Neural progenitor cell (in vitro differentiated cells): ENCODE data around the gene OTUD5. TPM values are rescaled to one million over a fixed set of nuclear protein-coding genes. Genes with fewer than 3 reads are reported as not detected.
"Not testable (repeated sequence)": the region's sequence is repeated elsewhere in the genome, so short reads cannot be mapped to it uniquely, and the experiment has no call there.

Experiments used
- DNase-seq: peaks from one replicate; pipeline ENCODE4 v3.0.0-alpha.2; 2016; ENCODE audit warnings: low spot score
- H2AFZ ChIP-seq: fragments of 200-600 bp; sonication (generic); replicated peaks from 2 replicates; pipeline ENCODE4 v1.6.1; 2016; ENCODE audit warnings: antibody characterized with exemption
- H3F3A ChIP-seq: fragments of 200-600 bp; sonication (generic); 2 replicates; pipeline ENCODE4 v1.6.1; 2016; ENCODE audit warnings: antibody characterized with exemption, low read depth
- H3K27ac ChIP-seq: fragments of 200-600 bp; sonication (generic); 2 replicates; pipeline ENCODE4 v1.5.1; 2016; ENCODE audit warnings: mild to moderate bottlenecking
- H3K27me3 ChIP-seq: fragments of 200-600 bp; sonication (generic); 2 replicates; pipeline ENCODE4 v1.6.1; 2016; ENCODE audit warnings: mild to moderate bottlenecking, moderate library complexity
- H3K36me3 ChIP-seq: fragments of 200-600 bp; sonication (generic); 2 replicates; pipeline ENCODE4 v1.5.1; 2016
- H3K4me1 ChIP-seq: fragments of 200-600 bp; sonication (generic); 2 replicates; pipeline ENCODE4 v1.6.1; 2016; ENCODE audit warnings: mixed run types
- H3K4me2 ChIP-seq: fragments of 200-600 bp; sonication (generic); 2 replicates; pipeline ENCODE4 v1.6.1; 2016
- H3K4me3 ChIP-seq: fragments of 200-600 bp; sonication (generic); 2 replicates; pipeline ENCODE4 v1.5.1; 2016
- H3K79me2 ChIP-seq: fragments of 200-600 bp; sonication (generic); 2 replicates; pipeline ENCODE4 v1.6.1; 2016; ENCODE audit warnings: low read depth
- H3K9ac ChIP-seq: fragments of 200-600 bp; sonication (generic); 2 replicates; pipeline ENCODE4 v1.6.1; 2016
- H3K9me3 ChIP-seq: fragments of 200-600 bp; sonication (generic); 2 replicates; pipeline ENCODE4 v1.5.1; 2016; ENCODE audit warnings: low read depth
- H4K20me1 ChIP-seq: fragments of 200-600 bp; sonication (generic); 2 replicates; pipeline ENCODE4 v1.6.1; 2016; ENCODE audit warnings: low read depth
- H3K27ac Mint-ChIP-seq: 3 replicates; pipeline ENCODE4 v1.8.0; 2021; ENCODE audit warnings: mixed read lengths
- H3K27me3 Mint-ChIP-seq: 2 replicates; pipeline ENCODE4 v1.8.0; 2022; ENCODE audit warnings: low read depth, mild to moderate bottlenecking, inconsistent platforms, moderate library complexity, mixed read lengths; ENCODE audit not compliant: insufficient read depth
- H3K36me3 Mint-ChIP-seq: 3 replicates; pipeline ENCODE4 v1.8.0; 2021; ENCODE audit warnings: mixed read lengths
- H3K4me1 Mint-ChIP-seq: 3 replicates; pipeline ENCODE4 v1.8.0; 2021; ENCODE audit warnings: mixed read lengths
- H3K4me3 Mint-ChIP-seq: 3 replicates; pipeline ENCODE4 v1.8.0; 2021; ENCODE audit warnings: mild to moderate bottlenecking, moderate library complexity, mixed read lengths
- H3K9me3 Mint-ChIP-seq: 3 replicates; pipeline ENCODE4 v1.8.0; 2020; ENCODE audit warnings: mixed read lengths
- CTCF ChIP-seq: fragments of 200-600 bp; sonication (generic); IDR thresholded peaks from 2 replicates; pipeline ENCODE4 v1.5.1; 2017; ENCODE audit warnings: antibody characterized with exemption, mild to moderate bottlenecking
- EZH2 ChIP-seq: fragments of 200-600 bp; sonication (generic); IDR thresholded peaks from 2 replicates; pipeline ENCODE4 v1.6.1; 2017; ENCODE audit warnings: antibody characterized with exemption, mild to moderate bottlenecking, moderate library complexity
- EZH2phosphoT487 ChIP-seq: fragments of 200-600 bp; sonication (generic); IDR thresholded peaks from 2 replicates; pipeline ENCODE4 v1.6.1; 2017; ENCODE audit warnings: antibody characterized with exemption
- total RNA-seq: library from RNA; depleted of rRNA; stranded (reverse); fragments of >200 nt; gene quantifications from 2 replicates; pipeline ENCODE4 v1.2.3, GENCODE V29; 2015; ENCODE audit warnings: low replicate concordance

OTUD5 gene
- total RNA-seq, 1 donor from 2014 or later = 38.6 TPM

DNA sequence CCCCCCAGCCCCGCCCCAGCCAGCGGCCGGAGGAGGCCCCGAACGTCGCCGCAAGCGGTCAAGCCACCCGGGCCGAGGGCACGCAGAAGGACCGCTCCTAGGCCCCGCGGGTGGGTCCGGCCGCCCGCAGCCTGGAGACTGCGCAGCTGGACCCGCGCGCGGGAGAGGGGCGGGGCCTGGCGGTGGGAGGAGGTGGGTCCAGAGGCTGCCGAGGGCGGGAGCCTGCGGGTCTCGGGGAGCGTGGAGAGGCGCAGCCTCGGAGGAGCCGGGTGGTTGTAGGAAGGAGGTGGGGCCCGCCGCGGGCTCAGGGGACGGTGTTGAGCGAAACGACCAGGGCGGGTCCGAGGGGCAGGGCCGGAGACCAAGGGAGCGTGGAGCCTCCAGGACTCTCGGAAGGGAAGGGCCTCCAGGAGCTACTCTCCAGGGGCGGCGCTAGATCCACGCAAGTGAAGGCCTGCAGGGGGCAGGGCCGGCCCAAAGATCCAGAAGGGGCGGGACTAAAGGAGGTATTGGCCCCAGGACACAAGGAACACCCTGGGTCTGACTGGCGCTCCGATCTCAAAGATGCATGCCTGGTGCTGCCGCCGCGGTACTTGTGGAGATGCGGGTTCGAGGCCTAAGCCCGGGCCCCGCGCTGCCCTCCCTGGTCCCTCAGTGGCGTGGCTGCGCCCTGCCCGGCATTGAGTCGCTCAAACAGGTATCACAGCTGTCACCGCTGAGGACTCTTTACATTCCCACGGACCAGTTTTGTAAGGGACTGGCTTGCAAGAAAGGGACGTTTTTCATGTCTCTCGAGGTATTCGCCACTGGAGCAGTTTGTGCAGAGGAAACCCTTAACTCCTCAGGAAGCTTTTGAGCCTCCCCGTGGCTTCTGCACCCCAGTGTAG, 65.8 kb downstream of the OTUD5 start:
- H3F3A ChIP-seq = peaks cover 19% of the 10 kb centered on the region
- peak; percentile 90 for DNase-seq
- H3K9me3 ChIP-seq = no peaks in the 10 kb centered on the region
- Mint-ChIP-seq H3K4me3 (peak overlapping the region; percentile 79), H3K4me1 (peaks cover 10% of the 10 kb centered on the region), H3K27ac (no peak overlapping the region), H3K9me3 (peaks cover 14% of the 10 kb centered on the region), H3K36me3 (peaks cover 3% of the 10 kb centered on the region), H3K27me3 (peaks cover 4% of the 10 kb centered on the region)
- peak overlapping the region; percentile 67 for H3K4me3 ChIP-seq
- H3K36me3 ChIP-seq = no peaks in the 10 kb centered on the region
- H3K4me1 ChIP-seq = no peaks in the 10 kb centered on the region
- peak overlapping the region; percentile 78 for H3K4me2 ChIP-seq
- no peaks in the 10 kb centered on the region for H3K27me3 ChIP-seq
- no peak overlapping the region for H3K27ac ChIP-seq
- H4K20me1 ChIP-seq = peaks cover 19% of the 10 kb centered on the region
- no peak overlapping the region for H3K9ac ChIP-seq
- TF ChIP-seq EZH2phosphoT487 (no peak), CTCF (peak; percentile 48)
- peaks cover 20% of the 10 kb centered on the region for H3K79me2 ChIP-seq
- peak overlapping the region; percentile 70 for H2AFZ ChIP-seq

DNA sequence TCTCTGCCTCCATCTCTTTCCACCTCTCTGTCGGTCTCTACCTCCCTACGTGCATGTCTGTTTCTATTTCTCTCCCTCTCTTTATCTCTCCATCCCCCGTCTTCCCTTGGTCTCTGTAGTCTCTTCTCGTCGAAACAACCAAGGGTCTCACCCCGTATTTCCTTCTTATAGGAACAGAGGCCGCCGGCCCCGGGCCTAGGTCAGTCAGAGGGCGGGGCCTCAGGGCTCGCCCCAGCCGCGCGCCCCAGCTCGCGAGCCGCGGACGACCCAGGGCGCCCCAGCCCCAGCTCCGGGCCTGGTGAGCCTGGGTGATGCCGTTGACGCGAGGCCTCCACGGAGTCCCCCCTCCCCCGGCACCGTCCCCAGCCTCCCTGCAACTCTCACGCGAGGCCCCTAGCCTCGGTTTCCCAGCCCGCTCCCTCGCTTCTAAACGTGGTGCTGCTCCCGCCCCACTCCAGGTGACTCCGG, 66.4 kb downstream of the OTUD5 start:
- no peaks in the 10 kb centered on the region for H3K4me1 ChIP-seq
- H3K27ac ChIP-seq = no peak overlapping the region
- TF ChIP-seq EZH2 = no peak
- TF ChIP-seq CTCF = no peak
- TF ChIP-seq EZH2phosphoT487 = no peak
- peak overlapping the region; percentile 67 for H3K4me3 ChIP-seq
- peaks cover 13% of the 10 kb centered on the region for H3K79me2 ChIP-seq
- peaks cover 19% of the 10 kb centered on the region for H3F3A ChIP-seq
- peaks cover 7% of the 10 kb centered on the region for H3K4me1 Mint-ChIP-seq
- H3K4me3 Mint-ChIP-seq = peak overlapping the region; percentile 74
- H3K9ac ChIP-seq = no peak overlapping the region
- no peaks in the 10 kb centered on the region for H3K27me3 ChIP-seq
- no peaks in the 10 kb centered on the region for H3K9me3 ChIP-seq
- H3K9me3 Mint-ChIP-seq = peaks cover 15% of the 10 kb centered on the region
- H4K20me1 ChIP-seq = peaks cover 12% of the 10 kb centered on the region
- H3K4me2 ChIP-seq = peak overlapping the region; percentile 78
- no peak overlapping the region for H3K27ac Mint-ChIP-seq
- H3K36me3 ChIP-seq = no peaks in the 10 kb centered on the region
- DNase-seq = peak; percentile 61
- H2AFZ ChIP-seq = peak overlapping the region; percentile 70
- peaks cover 4% of the 10 kb centered on the region for H3K27me3 Mint-ChIP-seq
- peaks cover 3% of the 10 kb centered on the region for H3K36me3 Mint-ChIP-seq

GRCh38 chrX:48890296-48890925, 67.0 kb downstream of the OTUD5 start:
- peaks cover 15% of the 10 kb centered on the region for H3K9me3 Mint-ChIP-seq
- no peaks in the 10 kb centered on the region for H3K9me3 ChIP-seq
- H3K9ac ChIP-seq = no peak overlapping the region
- peak overlapping the region; percentile 78 for H3K4me2 ChIP-seq
- H3K27me3 ChIP-seq = no peaks in the 10 kb centered on the region
- H3K27ac Mint-ChIP-seq = no peak overlapping the region
- H3K36me3 Mint-ChIP-seq = peaks cover 2% of the 10 kb centered on the region
- peaks cover 6% of the 10 kb centered on the region for H3K4me1 Mint-ChIP-seq
- H3K4me3 ChIP-seq = peak overlapping the region; percentile 67
- H3K27me3 Mint-ChIP-seq = peaks cover 4% of the 10 kb centered on the region
- peak; percentile 20 for DNase-seq
- peak overlapping the region; percentile 70 for H2AFZ ChIP-seq
- peaks cover 7% of the 10 kb centered on the region for H3K79me2 ChIP-seq
- no peaks in the 10 kb centered on the region for H3K36me3 ChIP-seq
- peaks cover 7% of the 10 kb centered on the region for H4K20me1 ChIP-seq
- peak overlapping the region; percentile 74 for H3K4me3 Mint-ChIP-seq
- no peaks in the 10 kb centered on the region for H3K4me1 ChIP-seq
- peaks cover 19% of the 10 kb centered on the region for H3F3A ChIP-seq
- no peak overlapping the region for H3K27ac ChIP-seq
- TF ChIP-seq EZH2phosphoT487 = no peak
- TF ChIP-seq CTCF = no peak
- no peak for TF ChIP-seq EZH2

- not testable (repeated sequence) for H3K27me3 ChIP-seq, H3K36me3 ChIP-seq, H3K9me3 Mint-ChIP-seq, H3K4me2 ChIP-seq, H3K79me2 ChIP-seq, H3K4me3 Mint-ChIP-seq, H3K4me1 Mint-ChIP-seq, H3K36me3 Mint-ChIP-seq, H3K9ac ChIP-seq, H3K27ac ChIP-seq, DNase-seq, H3K27me3 Mint-ChIP-seq, H3K27ac Mint-ChIP-seq, H4K20me1 ChIP-seq, H3K4me3 ChIP-seq, H3K4me1 ChIP-seq, H3K9me3 ChIP-seq, H2AFZ ChIP-seq
- peaks cover 15% of the 10 kb centered on the region for H3F3A ChIP-seq
These were observed 70.8 kb downstream of the OTUD5 start for GRCh38 chrX:48886586-48886985.
